Midbrain (tissue), 1 donor: Measurements from ENCODE around the gene FAM222B.

Experiments
- DNase-seq: peaks from one replicate; lab custom pipeline; 2025; lab: John Stamatoyannopoulos, UW

Gene FAM222B

DNA sequence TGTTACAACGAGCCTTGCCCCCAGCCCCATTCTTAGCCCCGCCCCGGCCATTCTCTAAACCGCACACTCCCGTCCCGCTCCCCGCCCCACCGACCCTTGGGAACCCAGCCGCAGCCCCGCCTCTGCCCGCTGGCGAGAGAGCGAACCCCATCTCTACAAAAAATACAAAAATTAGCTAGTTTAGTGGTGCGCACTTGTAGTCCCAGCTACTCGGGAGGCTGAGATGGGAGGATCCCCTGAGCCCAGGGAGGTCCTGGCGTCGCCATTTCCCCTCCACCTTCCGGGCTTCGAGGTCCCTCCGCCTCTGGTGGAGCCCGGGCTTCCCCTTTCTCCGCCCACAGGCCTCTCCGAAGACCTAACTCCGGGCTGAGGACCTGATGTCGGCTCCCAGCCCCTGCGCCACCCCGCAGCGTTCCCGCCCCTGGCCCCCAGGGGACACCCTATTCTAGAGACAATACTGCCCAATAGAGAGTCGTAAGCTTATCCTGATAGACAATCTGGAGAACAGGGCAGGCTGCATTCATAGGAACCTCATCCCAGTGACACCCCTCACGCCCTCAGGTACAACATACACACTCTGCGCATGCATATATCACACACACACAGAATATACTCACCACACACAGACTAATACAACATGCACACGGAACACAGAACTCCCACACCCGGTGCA, 130.4 kb downstream of the FAM222B start:
- peak; percentile 6 for DNase-seq

DNA sequence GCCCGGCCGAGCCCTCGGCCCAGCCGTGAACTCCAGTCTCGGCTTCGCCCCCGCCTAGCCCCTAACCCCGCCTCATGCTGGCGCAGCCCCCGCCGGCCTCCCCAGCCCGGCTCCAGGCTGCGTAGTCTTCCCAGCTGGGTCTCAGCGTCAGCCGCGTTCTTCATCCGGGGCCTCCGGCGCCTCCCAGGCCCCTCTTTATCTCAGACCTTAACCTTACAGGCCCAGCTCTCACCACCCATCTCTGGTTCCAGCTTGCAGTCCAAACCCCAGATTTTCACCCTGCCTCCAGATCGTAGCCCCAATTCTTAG, 130.9 kb downstream of the FAM222B start, which contains the start of gene PROCA1:
Gene PROCA1, minus strand, starts transcription at position 166 of the 309 bp plus-strand sequence. CDS start 228 bp downstream, outside the sequence.
- DNase-seq, result no peak

DNA sequence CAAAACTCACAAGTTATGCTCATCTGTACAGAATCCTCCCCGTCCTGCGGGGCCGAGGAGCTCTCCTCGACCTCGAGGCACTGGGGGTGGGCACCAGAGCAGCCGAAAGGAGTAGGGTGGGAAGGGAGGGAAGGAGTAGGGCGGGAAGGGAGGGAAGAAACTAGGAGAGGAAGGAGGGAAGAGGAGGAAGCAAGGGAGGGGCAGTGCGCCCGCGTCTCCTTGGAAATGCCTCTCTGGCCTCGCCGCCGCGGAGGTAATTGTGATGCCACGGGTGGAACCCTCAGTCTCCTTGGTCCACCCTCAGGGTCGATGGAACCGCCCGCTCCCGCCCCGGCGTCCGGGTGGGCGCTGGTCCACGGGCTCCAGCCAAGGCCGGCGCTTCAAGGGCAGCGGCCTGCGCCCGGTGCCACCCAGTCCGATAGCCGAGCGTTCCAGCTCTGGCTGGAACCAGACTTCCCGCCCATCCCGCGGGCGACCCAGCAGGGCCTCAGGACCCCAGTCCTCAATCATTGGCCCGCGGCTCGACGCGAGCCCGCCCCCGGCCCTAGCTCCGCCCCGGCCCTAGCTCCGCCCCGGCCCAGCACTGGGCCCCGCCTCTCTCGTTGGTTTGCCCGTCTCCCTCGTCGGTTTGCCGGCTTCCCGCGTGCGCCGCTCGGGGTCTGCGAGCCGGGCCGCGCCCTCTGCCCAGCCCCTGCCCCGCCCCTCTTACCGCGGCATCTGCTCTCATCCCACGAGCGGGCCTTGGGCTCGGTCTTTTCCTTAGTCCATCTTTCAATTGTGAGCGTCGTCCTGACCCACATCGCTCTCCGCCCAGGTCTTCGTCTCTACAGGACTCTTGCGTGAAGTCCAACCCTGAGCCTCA, 131.5 kb downstream of the FAM222B start:
- DNase-seq, result peak; percentile 90

DNA sequence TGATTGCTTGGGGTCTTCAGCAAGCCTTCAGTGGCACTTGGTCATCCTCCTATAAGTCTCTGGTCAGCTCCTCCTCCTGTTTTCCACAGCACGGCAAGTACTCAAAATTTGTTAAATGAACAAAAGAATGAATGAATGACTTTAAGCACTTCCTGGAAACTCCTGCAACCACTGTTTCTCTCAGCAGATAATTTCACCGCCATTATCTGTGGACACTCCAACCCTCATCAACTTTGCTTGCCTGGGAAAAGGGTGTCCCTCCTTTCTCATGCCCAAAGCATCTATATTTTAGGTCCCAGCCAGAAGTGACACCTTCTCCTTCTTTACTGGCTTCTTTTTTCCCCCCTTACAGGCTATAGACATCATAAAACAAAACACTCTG, 135.3 kb downstream of the FAM222B start:
- no peak for DNase-seq

DNA sequence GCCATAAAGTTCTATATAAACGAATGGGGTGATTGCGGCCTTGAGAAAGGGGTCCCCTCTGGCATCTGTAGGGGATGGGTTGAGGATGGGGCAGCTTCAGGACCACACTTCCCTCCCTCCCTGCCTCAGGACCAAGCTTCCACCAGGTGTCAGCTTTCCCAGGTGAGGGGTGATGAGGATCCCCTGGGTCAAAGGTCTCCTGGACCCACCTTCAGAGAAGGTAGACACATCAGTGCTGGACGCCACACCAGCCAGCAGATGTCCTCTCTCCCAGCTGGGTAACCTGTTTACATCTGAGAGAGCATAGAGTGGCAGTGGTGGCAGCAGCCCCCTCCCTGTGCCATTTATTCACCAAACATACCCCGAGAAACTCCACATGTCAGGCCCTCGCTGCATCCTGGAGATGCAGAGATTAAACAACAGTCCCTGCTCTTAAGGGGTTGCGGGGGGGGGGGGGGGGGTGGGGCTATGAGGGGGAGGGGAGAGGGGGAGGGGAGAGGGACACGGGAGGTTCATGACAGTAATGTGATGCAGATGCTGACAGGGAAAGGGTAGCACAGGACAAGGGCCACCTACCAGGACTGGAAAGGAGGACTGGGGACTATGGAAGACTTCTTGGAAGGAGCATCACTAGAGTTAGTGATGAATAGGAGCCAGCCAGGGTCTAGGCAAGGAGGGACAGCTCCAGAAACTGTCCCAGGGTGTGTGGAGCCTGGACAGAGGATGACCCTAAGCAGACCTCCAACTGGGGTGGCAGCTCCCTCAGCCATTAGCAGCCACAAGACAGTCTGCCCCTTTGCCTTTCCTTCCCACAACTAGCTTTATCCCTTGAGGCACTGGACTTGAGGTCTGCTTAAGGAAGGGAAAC, 135.9 kb downstream of the FAM222B start:
- no peak for DNase-seq
